Measurements from ENCODE around the gene RCOR1. TPM values are rescaled to one million over a fixed set of nuclear protein-coding genes. Genes with fewer than 3 reads are reported as not detected.

The RCOR1 gene
- total RNA-seq, 1 donor from 2014 or later = 24.9 TPM

GRCh38 chr14:102708494-102708893 lies 116.0 kb downstream of the RCOR1 start:
- intact Hi-C loops (cut with micrococcal nuclease) = no loop called here

GRCh38 chr14:102711207-102711606 lies 118.8 kb downstream of the RCOR1 start:
- intact Hi-C loops (cut with micrococcal nuclease) = no loop called here

GRCh38 chr14:102711946-102712345 lies 119.5 kb downstream of the RCOR1 start:
- intact Hi-C loops (cut with micrococcal nuclease) = no loop called here

GRCh38 chr14:102717276-102717675 lies 124.8 kb downstream of the RCOR1 start:
- intact Hi-C loops (cut with micrococcal nuclease) = no loop called here

- intact Hi-C loops (cut with micrococcal nuclease) = no loop called here
These were observed 130.2 kb downstream of the RCOR1 start for GRCh38 chr14:102722646-102723045.

- intact Hi-C loops (cut with micrococcal nuclease) = no loop called here
These were observed 131.2 kb downstream of the RCOR1 start for GRCh38 chr14:102723650-102724049.

- intact Hi-C loops (cut with micrococcal nuclease) = no loop called here
These were observed 133.9 kb downstream of the RCOR1 start for GRCh38 chr14:102726191-102726949.

GRCh38 chr14:102727336-102728095 lies 135.1 kb downstream of the RCOR1 start:
- intact Hi-C loops (cut with micrococcal nuclease) = no loop called here

GRCh38 chr14:102728501-102728900 lies 136.1 kb downstream of the RCOR1 start:
- intact Hi-C loops (cut with micrococcal nuclease) = no loop called here

GRCh38 chr14:102729268-102729667 lies 136.8 kb downstream of the RCOR1 start:
- intact Hi-C loops (cut with micrococcal nuclease) = no loop called here

GRCh38 chr14:102729825-102730224 lies 137.4 kb downstream of the RCOR1 start:
- intact Hi-C loops (cut with micrococcal nuclease) = no loop called here

GRCh38 chr14:102731101-102731870 lies 138.8 kb downstream of the RCOR1 start:
- intact Hi-C loops (cut with micrococcal nuclease) = no loop called here

- intact Hi-C loops (cut with micrococcal nuclease) = no loop called here
These were observed 139.7 kb downstream of the RCOR1 start for GRCh38 chr14:102731871-102732800.

- intact Hi-C loops (cut with micrococcal nuclease) = no loop called here
These were observed 140.5 kb downstream of the RCOR1 start for GRCh38 chr14:102732924-102733323.

- intact Hi-C loops (cut with micrococcal nuclease) = no loop called here
These were observed 140.9 kb downstream of the RCOR1 start for GRCh38 chr14:102733326-102733725.

- intact Hi-C loops (cut with micrococcal nuclease) = no loop called here
These were observed 142.0 kb downstream of the RCOR1 start for GRCh38 chr14:102734436-102734835.

GRCh38 chr14:102736956-102737355 lies 144.5 kb downstream of the RCOR1 start:
- intact Hi-C loops (cut with micrococcal nuclease) = no loop called here

GRCh38 chr14:102737402-102738372 lies 145.2 kb downstream of the RCOR1 start:
- intact Hi-C loops (cut with micrococcal nuclease) = no loop called here

GRCh38 chr14:102738373-102739189 lies 146.1 kb downstream of the RCOR1 start:
- intact Hi-C loops (cut with micrococcal nuclease) = no loop called here

Measured in T-helper 1 cell treated with Interleukin-12 subunit alpha and Interleukin-12 subunit beta and Interleukin-4 antibody, amounts not matched to agents 30 ng/mL and 1 ng/mL, for 36 hours (primary cell).